OCI-LY1 (cell line): ENCODE measurements around the gene L3MBTL4.

ENCODE experiments used
- CTCF ChIP-seq: fragments of 200-600 bp; sonication (generic), shearing (Covaris generic); IDR thresholded peaks from 2 replicates; pipeline ENCODE4 v1.5.1; 2017; ENCODE audit warnings: mild to moderate bottlenecking, antibody characterized with exemption, low read length, moderate library complexity, mixed read lengths
- EZH2 ChIP-seq: fragments of 200-600 bp; sonication (generic), shearing (Covaris generic); IDR thresholded peaks from 2 replicates; pipeline ENCODE4 v1.8.0; 2017; ENCODE audit warnings: borderline replicate concordance, mixed run types, mild to moderate bottlenecking, antibody characterized with exemption, low read length, moderate library complexity, mixed read lengths

GRCh38 chr18:6205706-6206105, 209.0 kb downstream of the L3MBTL4 start:
- TF ChIP-seq CTCF (no peak), EZH2 (no peak)
